ENCODE results near the gene MIX23.
"Not testable (repeated sequence)": the region's sequence is repeated elsewhere in the genome, so short reads cannot be mapped to it uniquely, and the experiment has no call there.

The MIX23 gene

GRCh38 chr3:122365582-122366378 lies 17.3 kb downstream of the MIX23 start:
- POLR2A ChIA-PET; H3K4me1 ChIP-seq (ENCODE audit: control extremely low read depth in 1 of 4, control insufficient read depth in 4 of 4, insufficient read depth in 4 of 4, low read length in 3 of 4); H3K4me3 ChIP-seq (ENCODE audit: control insufficient read depth in 1 of 7, extremely low read depth in 1 of 7, insufficient read depth in 4 of 7, low read depth in 2 of 7, low read length in 6 of 7); H3K9me3 ChIP-seq (ENCODE audit: control extremely low read depth in 1 of 5, control insufficient read depth in 4 of 5, insufficient read depth in 2 of 5, low read depth in 1 of 5, low read length in 4 of 5); H3K27ac ChIP-seq (ENCODE audit: insufficient read depth in 1 of 2, low read depth in 1 of 2, low read length in 2 of 2, poor library complexity in 1 of 2, severe bottlenecking in 2 of 2); H3K27me3 ChIP-seq (replicated peaks in 2 of 5; ENCODE audit: control insufficient read depth in 4 of 5, insufficient read depth in 5 of 5, low read length in 4 of 5); DNase-seq: not testable (repeated sequence)
- CTCF ChIA-PET = interaction anchor here (0.6 to 1.5 kb wide), 3 partner anchors 11 to 805 kb away, joined by 3 to 5 read pairs (median 3); no protein-coding TSS in a partner anchor
- H3K36me3 ChIP-seq (ENCODE audit: control insufficient read depth in 4 of 4, insufficient read depth in 4 of 4, low read length in 3 of 4) = peaks cover 15 to 54% (median 30%) of the 10 kb centered on the region in 4 experiments
- 100% methylated on average over 6 of the region's 10 CpGs for WGBS (ENCODE audit: insufficient coverage)

- ChIA-PET CTCF (interaction anchor here (0.6 to 1.5 kb wide), 2 partner anchors 11 to 805 kb away, joined by 3 to 5 read pairs; no protein-coding TSS in a partner anchor), POLR2A (no interaction called here)
- H3K27me3 ChIP-seq (replicated peaks in 2 of 5; ENCODE audit: control insufficient read depth in 4 of 5, insufficient read depth in 5 of 5, low read length in 4 of 5) = no peaks in the 10 kb centered on the region
- WGBS (ENCODE audit: insufficient coverage) = no CpG with 5 or more reads among the region's 1 CpG
- no peaks in the 10 kb centered on the region for H3K4me1 ChIP-seq (ENCODE audit: control extremely low read depth in 1 of 4, control insufficient read depth in 4 of 4, insufficient read depth in 4 of 4, low read length in 3 of 4)
- peaks cover 15 to 54% (median 30%) of the 10 kb centered on the region in 4 experiments for H3K36me3 ChIP-seq (ENCODE audit: control insufficient read depth in 4 of 4, insufficient read depth in 4 of 4, low read length in 3 of 4)
- DNase-seq = no peak
- no peaks in the 10 kb centered on the region for H3K9me3 ChIP-seq (ENCODE audit: control extremely low read depth in 1 of 5, control insufficient read depth in 4 of 5, insufficient read depth in 2 of 5, low read depth in 1 of 5, low read length in 4 of 5)
- no peak overlapping the region for H3K4me3 ChIP-seq (ENCODE audit: control insufficient read depth in 1 of 7, extremely low read depth in 1 of 7, insufficient read depth in 4 of 7, low read depth in 2 of 7, low read length in 6 of 7)
- H3K27ac ChIP-seq (ENCODE audit: insufficient read depth in 1 of 2, low read depth in 1 of 2, low read length in 2 of 2, poor library complexity in 1 of 2, severe bottlenecking in 2 of 2) = no peak overlapping the region
Observed at GRCh38 chr3:122365073-122365472, 18.0 kb downstream of the MIX23 start.

- H3K27me3 ChIP-seq (replicated peaks in 2 of 5; ENCODE audit: control insufficient read depth in 4 of 5, insufficient read depth in 5 of 5, low read length in 4 of 5) = no peaks in the 10 kb centered on the region
- CTCF ChIA-PET = interaction anchor here (0.8 to 1.5 kb wide), 2 partner anchors 11 to 18 kb away, joined by 3 to 5 read pairs; partner anchors contain the start of gene MIX23
- POLR2A ChIA-PET = no interaction called here
Observed at GRCh38 chr3:122364490-122364889, 18.5 kb downstream of the MIX23 start.

GRCh38 chr3:122362026-122362425 lies 21.0 kb downstream of the MIX23 start:
- peaks cover 16 to 47% (median 29%) of the 10 kb centered on the region in 4 experiments for H3K36me3 ChIP-seq (ENCODE audit: control insufficient read depth in 4 of 4, insufficient read depth in 4 of 4, low read length in 3 of 4)
- POLR2A ChIA-PET = no interaction called here
- H3K27me3 ChIP-seq (replicated peaks in 2 of 5; ENCODE audit: control insufficient read depth in 4 of 5, insufficient read depth in 5 of 5, low read length in 4 of 5) = no peaks in the 10 kb centered on the region
- CTCF ChIA-PET = interaction anchor here (0.7 to 1.7 kb wide), 2 partner anchors 9 to 22 kb away, joined by 3 to 6 read pairs; partner anchors contain the start of gene FAM162A
- no peaks in the 10 kb centered on the region for H3K4me1 ChIP-seq (ENCODE audit: control extremely low read depth in 1 of 4, control insufficient read depth in 4 of 4, insufficient read depth in 4 of 4, low read length in 3 of 4)
- H3K9me3 ChIP-seq (ENCODE audit: control extremely low read depth in 1 of 5, control insufficient read depth in 4 of 5, insufficient read depth in 2 of 5, low read depth in 1 of 5, low read length in 4 of 5) = no peaks in the 10 kb centered on the region
- H3K4me3 ChIP-seq (ENCODE audit: control insufficient read depth in 1 of 7, extremely low read depth in 1 of 7, insufficient read depth in 4 of 7, low read depth in 2 of 7, low read length in 6 of 7) = no peak overlapping the region
- no peak for DNase-seq
- H3K27ac ChIP-seq (ENCODE audit: insufficient read depth in 1 of 2, low read depth in 1 of 2, low read length in 2 of 2, poor library complexity in 1 of 2, severe bottlenecking in 2 of 2) = no peak overlapping the region
- WGBS (ENCODE audit: insufficient coverage) = 100% methylated on average over 2 of the region's 2 CpGs

More at GRCh38 chr3:122364490-122364889, 18.5 kb downstream of the MIX23 start:
- Histone ChIP-seq H3K4me3 (ENCODE audit: control insufficient read depth in 1 of 7, extremely low read depth in 1 of 7, insufficient read depth in 4 of 7, low read depth in 2 of 7, low read length in 6 of 7) (no peak overlapping the region), H3K9me3 (ENCODE audit: control extremely low read depth in 1 of 5, control insufficient read depth in 4 of 5, insufficient read depth in 2 of 5, low read depth in 1 of 5, low read length in 4 of 5) (no peaks in the 10 kb centered on the region), H3K4me1 (ENCODE audit: control extremely low read depth in 1 of 4, control insufficient read depth in 4 of 4, insufficient read depth in 4 of 4, low read length in 3 of 4) (no peaks in the 10 kb centered on the region), H3K27ac (ENCODE audit: insufficient read depth in 1 of 2, low read depth in 1 of 2, low read length in 2 of 2, poor library complexity in 1 of 2, severe bottlenecking in 2 of 2) (no peak overlapping the region), H3K36me3 (ENCODE audit: control insufficient read depth in 4 of 4, insufficient read depth in 4 of 4, low read length in 3 of 4) (peaks cover 15 to 52% (median 31%) of the 10 kb centered on the region in 4 experiments)
- DNase-seq = no peak
- no CpG with 5 or more reads among the region's 2 CpGs for WGBS (ENCODE audit: insufficient coverage)

- CTCF ChIA-PET = no interaction called here
- 58% methylated on average over 2 of the region's 2 CpGs for WGBS (ENCODE audit: insufficient coverage)
Observed at GRCh38 chr3:122358703-122359032, 24.4 kb downstream of the MIX23 start.

GRCh38 chr3:122357828-122358702 lies 25.0 kb downstream of the MIX23 start:
- no peak overlapping the region for H3K4me3 ChIP-seq (ENCODE audit: control insufficient read depth in 1 of 7, extremely low read depth in 1 of 7, insufficient read depth in 4 of 7, low read depth in 2 of 7, low read length in 6 of 7)
- H3K9me3 ChIP-seq (ENCODE audit: control extremely low read depth in 1 of 5, control insufficient read depth in 4 of 5, insufficient read depth in 2 of 5, low read depth in 1 of 5, low read length in 4 of 5) = no peaks in the 10 kb centered on the region
- H3K36me3 ChIP-seq (ENCODE audit: control insufficient read depth in 4 of 4, insufficient read depth in 4 of 4, low read length in 3 of 4) = peaks cover 4 to 20% (median 11%) of the 10 kb centered on the region in 4 experiments
- POLR2A ChIA-PET = no interaction called here
- no CpG with 5 or more reads among the region's 2 CpGs for WGBS (ENCODE audit: insufficient coverage)
- no peaks in the 10 kb centered on the region for H3K27me3 ChIP-seq (replicated peaks in 2 of 5; ENCODE audit: control insufficient read depth in 4 of 5, insufficient read depth in 5 of 5, low read length in 4 of 5)
- peak in 2 of 3 donors; percentile 5 to 10 for DNase-seq
- CTCF ChIA-PET = no interaction called here
- no peak overlapping the region for H3K27ac ChIP-seq (ENCODE audit: insufficient read depth in 1 of 2, low read depth in 1 of 2, low read length in 2 of 2, poor library complexity in 1 of 2, severe bottlenecking in 2 of 2)
- peaks cover 3 to 11% (median 8%) of the 10 kb centered on the region in 4 experiments for H3K4me1 ChIP-seq (ENCODE audit: control extremely low read depth in 1 of 4, control insufficient read depth in 4 of 4, insufficient read depth in 4 of 4, low read length in 3 of 4)

More at GRCh38 chr3:122358703-122359032, 24.4 kb downstream of the MIX23 start:
- Histone ChIP-seq H3K9me3 (ENCODE audit: control extremely low read depth in 1 of 5, control insufficient read depth in 4 of 5, insufficient read depth in 2 of 5, low read depth in 1 of 5, low read length in 4 of 5) (no peaks in the 10 kb centered on the region), H3K27ac (ENCODE audit: insufficient read depth in 1 of 2, low read depth in 1 of 2, low read length in 2 of 2, poor library complexity in 1 of 2, severe bottlenecking in 2 of 2) (no peak overlapping the region), H3K4me1 (ENCODE audit: control extremely low read depth in 1 of 4, control insufficient read depth in 4 of 4, insufficient read depth in 4 of 4, low read length in 3 of 4) (peaks cover 3 to 11% (median 8%) of the 10 kb centered on the region in 4 experiments), H3K27me3 (replicated peaks in 2 of 5; ENCODE audit: control insufficient read depth in 4 of 5, insufficient read depth in 5 of 5, low read length in 4 of 5) (no peaks in the 10 kb centered on the region), H3K36me3 (ENCODE audit: control insufficient read depth in 4 of 4, insufficient read depth in 4 of 4, low read length in 3 of 4) (peaks cover 4 to 26% (median 12%) of the 10 kb centered on the region in 4 experiments), H3K4me3 (ENCODE audit: control insufficient read depth in 1 of 7, extremely low read depth in 1 of 7, insufficient read depth in 4 of 7, low read depth in 2 of 7, low read length in 6 of 7) (no peak overlapping the region)
- DNase-seq = no peak
- POLR2A ChIA-PET = no interaction called here
